Uterus (tissue), 4 donors: Measurements from ENCODE around the gene CD101. TPM values are rescaled to one million over a fixed set of nuclear protein-coding genes. Genes with fewer than 3 reads are reported as not detected.

Experiments used
- DNase-seq, 2 donors: peaks; one replicate each; pipeline ENCODE4 v3.0.0-alpha.2; 2019 to 2020
- H3K27ac ChIP-seq, 2 donors: fragments of 200-600 bp; sonication (generic); 1 replicate in 1 of 2; 2 replicates in 1 of 2; pipeline ENCODE4 v1.5.1; 2016 to 2018
- H3K27me3 ChIP-seq, 2 donors: fragments of 200-600 bp; sonication (generic); one replicate each; pipeline ENCODE4 v1.5.1; 2018 to 2019; ENCODE audit warnings: control low read depth in 1 of 2
- H3K36me3 ChIP-seq, 2 donors: fragments of 200-600 bp; sonication (generic); one replicate each; pipeline ENCODE4 v1.5.1; 2019; ENCODE audit warnings: control low read depth in 1 of 2
- H3K4me1 ChIP-seq, 2 donors: fragments of 200-600 bp; sonication (generic); one replicate each; pipeline ENCODE4 v1.5.1; 2018 to 2019; ENCODE audit warnings: control low read depth in 1 of 2
- H3K4me3 ChIP-seq, 2 donors: fragments of 200-600 bp; sonication (generic); 1 replicate in 1 of 2; 2 replicates in 1 of 2; pipeline ENCODE4 v1.5.1; 2018 to 2019; ENCODE audit warnings: mild to moderate bottlenecking in 1 of 2
- H3K9me3 ChIP-seq, 2 donors: fragments of 200-600 bp; sonication (generic); one replicate each; pipeline ENCODE4 v1.5.1; 2019; ENCODE audit warnings: control low read depth in 1 of 2
- POLR2A ChIP-seq, 2 donors: fragments of 450-650 bp; IDR thresholded peaks; one replicate each; pipeline ENCODE4 v1.6.1; 2016; ENCODE audit warnings: antibody characterized with exemption in 2 of 2, mild to moderate bottlenecking in 1 of 2, moderate library complexity in 1 of 2
- intact Hi-C: fragments of 100-400 bp; cut with DNase I; formaldehyde crosslinking; loops from one replicate; pipeline ENCODE4 v1.15.1; 2023; ENCODE audit warnings: low total_unique reads
- total RNA-seq, 4 donors: library from RNA; depleted of rRNA in 3 of 4; stranded (reverse); fragments of >200 nt in 3 of 4; gene quantifications; one replicate each; pipeline versions ENCODE4 v1.1.0 to v1.2.4, GENCODE V29; 2014 to 2023
- TF ChIP-seq, protein P1 (sequence below), 4 experiments: fragments of 200-600 bp in 2 of 4; fragments of 450-650 bp in 2 of 4; sonication (generic) in 2 of 4; IDR thresholded peaks; one replicate each; pipeline ENCODE4 v1.5.1; 2016 to 2019; ENCODE audit warnings: antibody characterized with exemption in 4 of 4, mild to moderate bottlenecking in 2 of 4, moderate library complexity in 1 of 4
- donor health status: DM: yes; HTN: yes; CAD: no.

The CD101 gene
- total RNA-seq, 4 donors from 2014 or later: 2.1 to 4.1 (median 2.6) TPM; not detected in 1

DNA sequence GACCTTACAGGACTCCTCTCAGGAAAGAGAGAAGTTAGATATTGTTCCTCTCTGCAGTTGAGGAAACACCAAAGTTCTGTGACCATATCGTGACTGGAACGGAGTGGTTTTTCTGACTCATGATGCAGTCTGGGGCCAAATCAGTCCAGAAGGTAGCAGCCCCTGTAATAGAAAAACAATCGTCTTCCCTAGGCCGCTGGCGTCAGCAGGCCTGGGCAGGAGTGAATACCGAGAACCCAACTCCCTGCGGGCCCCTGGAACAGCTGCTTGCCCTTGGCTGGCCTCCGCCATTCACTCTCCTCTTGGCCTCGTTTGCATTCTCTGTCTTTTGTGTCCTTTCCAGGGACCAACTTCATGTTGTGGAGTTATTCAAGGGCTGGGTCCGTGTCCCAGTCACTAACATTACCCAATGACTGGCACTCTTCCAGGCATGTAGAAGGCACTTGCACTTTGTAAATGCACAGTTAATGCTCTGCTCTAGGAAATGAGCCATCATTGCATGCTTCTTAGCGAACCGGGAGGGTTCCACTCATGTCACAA lies 10.9 kb upstream of the CD101 start:
- intact Hi-C loops: no loop called here
- H3K36me3 ChIP-seq: no peaks in the 10 kb centered on the region
- TF ChIP-seq POLR2A (IDR thresholded peaks at IDR 0.05): no peak
- TF ChIP-seq, protein P1, sequence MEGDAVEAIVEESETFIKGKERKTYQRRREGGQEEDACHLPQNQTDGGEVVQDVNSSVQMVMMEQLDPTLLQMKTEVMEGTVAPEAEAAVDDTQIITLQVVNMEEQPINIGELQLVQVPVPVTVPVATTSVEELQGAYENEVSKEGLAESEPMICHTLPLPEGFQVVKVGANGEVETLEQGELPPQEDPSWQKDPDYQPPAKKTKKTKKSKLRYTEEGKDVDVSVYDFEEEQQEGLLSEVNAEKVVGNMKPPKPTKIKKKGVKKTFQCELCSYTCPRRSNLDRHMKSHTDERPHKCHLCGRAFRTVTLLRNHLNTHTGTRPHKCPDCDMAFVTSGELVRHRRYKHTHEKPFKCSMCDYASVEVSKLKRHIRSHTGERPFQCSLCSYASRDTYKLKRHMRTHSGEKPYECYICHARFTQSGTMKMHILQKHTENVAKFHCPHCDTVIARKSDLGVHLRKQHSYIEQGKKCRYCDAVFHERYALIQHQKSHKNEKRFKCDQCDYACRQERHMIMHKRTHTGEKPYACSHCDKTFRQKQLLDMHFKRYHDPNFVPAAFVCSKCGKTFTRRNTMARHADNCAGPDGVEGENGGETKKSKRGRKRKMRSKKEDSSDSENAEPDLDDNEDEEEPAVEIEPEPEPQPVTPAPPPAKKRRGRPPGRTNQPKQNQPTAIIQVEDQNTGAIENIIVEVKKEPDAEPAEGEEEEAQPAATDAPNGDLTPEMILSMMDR (IDR thresholded peaks at IDR 0.05): no peak
- no peak overlapping the region for H3K4me3 ChIP-seq
- no peaks in the 10 kb centered on the region for H3K27me3 ChIP-seq
- peak in 1 of 2 donors; percentile 31 for DNase-seq
- H3K4me1 ChIP-seq: no peaks in the 10 kb centered on the region
- no peaks in the 10 kb centered on the region for H3K9me3 ChIP-seq
- H3K27ac ChIP-seq: no peak overlapping the region

DNA sequence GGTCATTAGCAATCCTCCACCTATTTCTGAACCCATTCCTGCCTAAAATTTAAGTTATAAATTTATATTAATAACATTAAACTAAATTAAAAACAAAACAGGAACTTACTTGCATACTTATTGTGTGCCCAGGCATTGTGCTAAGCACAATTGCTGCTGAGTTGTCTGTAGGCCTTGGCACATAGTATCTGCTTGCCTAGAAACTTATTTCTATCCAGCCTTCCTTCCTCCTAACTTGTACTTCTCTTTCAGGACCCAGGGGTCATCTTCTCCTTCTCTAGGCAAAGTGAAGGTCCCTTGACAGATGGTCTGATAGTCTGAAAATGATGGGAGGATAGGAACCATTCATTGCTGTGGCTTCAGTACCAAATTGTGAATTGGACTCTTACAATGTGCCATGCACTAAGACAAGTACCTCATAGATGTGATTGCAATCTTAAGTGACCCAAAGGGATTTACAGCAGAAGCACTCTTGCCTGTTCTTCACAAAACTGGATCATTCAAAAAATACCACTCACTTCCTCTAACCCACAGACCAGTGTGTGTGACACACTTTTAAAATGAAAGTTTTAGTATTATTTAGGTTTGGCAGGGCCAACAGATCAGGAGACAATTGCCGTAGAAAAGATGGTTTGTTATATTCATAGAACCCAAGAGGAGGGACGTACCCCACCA lies 10.3 kb upstream of the CD101 start:
- no peak for TF ChIP-seq POLR2A (IDR thresholded peaks at IDR 0.05)
- no peak overlapping the region for H3K27ac ChIP-seq
- H3K4me3 ChIP-seq: no peak overlapping the region

DNA sequence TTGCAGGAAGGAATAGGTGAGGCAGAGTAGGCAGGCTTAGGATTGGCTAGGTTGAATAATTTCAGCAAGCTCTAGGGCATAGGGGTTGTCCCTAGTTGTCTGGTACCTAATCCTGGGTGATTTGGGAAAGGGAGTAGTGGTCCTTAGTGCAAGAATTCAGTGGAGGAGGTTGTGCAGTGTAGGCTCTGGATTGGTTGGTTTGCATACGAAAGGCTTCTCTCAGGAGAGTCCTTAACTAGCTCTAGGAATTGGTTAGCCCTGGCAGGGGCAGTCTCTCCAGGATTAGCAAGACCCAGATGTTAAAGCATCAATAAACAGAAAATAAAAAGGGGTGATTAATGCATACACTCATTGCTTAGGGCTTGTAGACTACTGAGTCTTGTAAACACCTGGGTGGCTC lies 9.6 kb upstream of the CD101 start:
- Histone ChIP-seq H3K4me3 (no peak overlapping the region), H3K36me3 (no peaks in the 10 kb centered on the region), H3K27me3 (no peaks in the 10 kb centered on the region), H3K27ac (no peak overlapping the region), H3K9me3 (no peaks in the 10 kb centered on the region), H3K4me1 (no peaks in the 10 kb centered on the region)
- intact Hi-C loops: no loop called here
- DNase-seq: no peak
- no peak for TF ChIP-seq POLR2A (IDR thresholded peaks at IDR 0.05)
- TF ChIP-seq, protein P1 (IDR thresholded peaks at IDR 0.05): no peak

More for the DNA sequence above, 10.3 kb upstream of the CD101 start:
- intact Hi-C loops: no loop called here
- no peak for DNase-seq
- no peaks in the 10 kb centered on the region for H3K27me3 ChIP-seq
- H3K9me3 ChIP-seq: no peaks in the 10 kb centered on the region
- no peaks in the 10 kb centered on the region for H3K36me3 ChIP-seq
- H3K4me1 ChIP-seq: no peaks in the 10 kb centered on the region

DNA sequence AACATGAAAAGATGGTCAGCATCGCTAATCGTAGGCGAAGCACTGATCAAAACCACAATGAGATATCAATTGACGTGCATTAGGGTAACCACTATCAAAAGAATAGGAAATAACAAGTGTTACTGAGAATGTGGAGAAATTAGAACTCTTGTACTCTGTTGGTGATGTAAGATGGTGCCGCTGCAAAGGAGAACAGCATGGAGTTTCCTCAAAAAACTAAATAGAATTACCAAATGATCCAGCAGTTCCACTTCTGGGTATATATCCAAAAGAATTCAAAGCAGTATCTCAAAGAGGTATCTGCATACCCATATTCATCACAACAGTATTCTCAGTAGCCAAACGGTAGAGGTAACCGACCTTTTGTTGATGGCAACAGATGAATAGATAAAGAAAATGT lies 8.3 kb upstream of the CD101 start:
- H3K27ac ChIP-seq: no peak overlapping the region
- H3K27me3 ChIP-seq: no peaks in the 10 kb centered on the region
- TF ChIP-seq POLR2A (IDR thresholded peaks at IDR 0.05): no peak
- TF ChIP-seq, protein P1 (IDR thresholded peaks at IDR 0.05): no peak
- DNase-seq: no peak
- no peaks in the 10 kb centered on the region for H3K4me1 ChIP-seq
- H3K36me3 ChIP-seq: no peaks in the 10 kb centered on the region
- intact Hi-C loops: no loop called here
- H3K9me3 ChIP-seq: no peaks in the 10 kb centered on the region
- no peak overlapping the region for H3K4me3 ChIP-seq

DNA sequence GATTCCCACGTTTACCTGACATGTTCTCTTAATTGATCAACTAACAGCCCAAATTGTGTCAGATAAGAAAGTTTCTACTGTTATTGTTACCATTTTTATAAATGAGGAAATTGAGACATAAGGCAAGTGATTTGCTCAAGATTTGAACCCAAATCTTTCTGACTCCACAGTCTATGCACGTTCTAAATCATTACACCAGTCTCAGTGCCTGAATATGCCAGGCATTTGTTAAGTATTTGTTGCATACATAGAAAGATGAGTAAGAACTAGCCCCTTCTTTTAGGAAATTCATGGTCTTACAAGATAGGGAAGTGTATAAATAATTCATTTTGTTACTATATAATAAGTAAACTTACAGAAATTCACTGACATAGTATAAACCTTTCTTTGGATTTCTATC lies 7.1 kb upstream of the CD101 start:
- Histone ChIP-seq H3K27me3 (no peaks in the 10 kb centered on the region), H3K4me1 (no peaks in the 10 kb centered on the region), H3K27ac (no peak overlapping the region), H3K36me3 (no peaks in the 10 kb centered on the region), H3K4me3 (no peak overlapping the region), H3K9me3 (no peaks in the 10 kb centered on the region)
- no peak for TF ChIP-seq POLR2A (IDR thresholded peaks at IDR 0.05)
- TF ChIP-seq, protein P1 (IDR thresholded peaks at IDR 0.05): no peak
- intact Hi-C loops: no loop called here
- DNase-seq: no peak
